Naive B cell (primary cell): ENCODE measurements around the gene SLCO3A1. TPM values are rescaled to one million over a fixed set of nuclear protein-coding genes. Genes with fewer than 3 reads are reported as not detected.

Experiments used
- ATAC-seq, 2 donors: fragments of 150-1000 bp; cut with Tn5 transposase; 2 replicates each; pipeline ENCODE4 v1.10.0; 2021; ENCODE audit warnings: low read depth in 2 of 2, mild to moderate bottlenecking in 2 of 2, moderate library complexity in 2 of 2
- DNase-seq: peaks from one replicate; pipeline ENCODE4 v3.0.0; 2022
- H3K27ac Mint-ChIP-seq, 6 donors: one replicate each; pipeline ENCODE4 v1.8.0; 2020 to 2022; ENCODE audit warnings: mild to moderate bottlenecking in 6 of 6, mixed read lengths in 6 of 6, moderate library complexity in 5 of 6, inconsistent platforms in 2 of 6
- H3K27me3 Mint-ChIP-seq, 3 donors: one replicate each; pipeline ENCODE4 v1.8.0; 2021 to 2022; ENCODE audit warnings: mixed read lengths in 3 of 3, mild to moderate bottlenecking in 1 of 3
- H3K36me3 Mint-ChIP-seq, 2 donors: one replicate each; pipeline ENCODE4 v1.8.0; 2020 to 2022; ENCODE audit warnings: mixed read lengths in 2 of 2, inconsistent platforms in 1 of 2, mild to moderate bottlenecking in 1 of 2
- H3K4me1 Mint-ChIP-seq, 3 donors: one replicate each; pipeline ENCODE4 v1.8.0; 2020 to 2022; ENCODE audit warnings: mixed read lengths in 3 of 3, inconsistent platforms in 1 of 3, mild to moderate bottlenecking in 1 of 3, moderate library complexity in 1 of 3
- H3K4me3 Mint-ChIP-seq, 8 donors: one replicate each; pipeline ENCODE4 v1.8.0; 2020 to 2022; ENCODE audit warnings: mild to moderate bottlenecking in 8 of 8, mixed read lengths in 8 of 8, moderate library complexity in 8 of 8, inconsistent platforms in 2 of 8
- H3K9me3 Mint-ChIP-seq, 7 donors: one replicate each; pipeline ENCODE4 v1.8.0; 2020 to 2022; ENCODE audit warnings: mixed read lengths in 7 of 7, mild to moderate bottlenecking in 5 of 7, inconsistent platforms in 2 of 7, moderate library complexity in 1 of 7
- polyA plus RNA-seq, 6 donors: library from polyadenylated mRNA; unstranded; fragments of 300-500 nt; fragmentation: Illumina TruSeq; gene quantifications; one replicate each; pipeline ENCODE4 v1.2.3, GENCODE V29; 2021; ENCODE audit warnings: low read depth in 6 of 6

Gene SLCO3A1
- polyA plus RNA-seq, 6 donors from 2014 or later = 0.25 to 0.73 (median 0.47) TPM; not detected in 2

DNA sequence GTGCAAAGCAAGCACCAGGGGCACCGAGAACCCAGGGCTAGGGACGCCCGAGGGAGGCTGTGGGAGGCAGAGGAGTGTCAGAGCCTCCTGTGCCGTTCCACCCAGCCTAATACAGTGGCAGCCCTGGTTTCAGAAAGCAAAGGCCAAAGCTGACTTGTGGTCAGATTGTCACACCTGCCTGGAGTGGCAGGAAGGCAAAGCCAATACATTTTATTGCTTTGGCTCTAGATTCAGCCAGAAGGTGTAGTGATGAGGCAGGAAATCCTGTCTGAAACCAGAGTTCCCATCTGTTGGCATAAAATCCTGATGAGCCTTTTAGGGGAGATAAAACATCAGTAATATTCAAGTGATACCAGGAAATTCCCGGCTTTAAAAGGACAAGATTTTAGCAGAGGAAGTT, 168.3 kb downstream of the SLCO3A1 start:
- DNase-seq = no peak
- no peak for ATAC-seq

GRCh38 chr15:92023965-92024364, 170.5 kb downstream of the SLCO3A1 start:
- DNase-seq = no peak
- no peak overlapping the region for H3K4me3 Mint-ChIP-seq
- peaks cover 0 to 9% (median 0%) of the 10 kb centered on the region in 7 donors for H3K9me3 Mint-ChIP-seq
- no peak overlapping the region for H3K27ac Mint-ChIP-seq
- peaks cover 0 to 9% (median 7%) of the 10 kb centered on the region in 3 donors for H3K27me3 Mint-ChIP-seq
- no peak for ATAC-seq
- no peaks in the 10 kb centered on the region for H3K36me3 Mint-ChIP-seq
- no peaks in the 10 kb centered on the region for H3K4me1 Mint-ChIP-seq

More for the DNA sequence above, 168.3 kb downstream of the SLCO3A1 start:
- no peaks in the 10 kb centered on the region for H3K36me3 Mint-ChIP-seq
- H3K4me1 Mint-ChIP-seq = peaks cover 0 to 4% (median 0%) of the 10 kb centered on the region in 3 donors
- H3K9me3 Mint-ChIP-seq = peaks cover 0 to 16% (median 0%) of the 10 kb centered on the region in 7 donors
- H3K27me3 Mint-ChIP-seq = peaks cover 6 to 20% (median 14%) of the 10 kb centered on the region in 3 donors
- no peak overlapping the region for H3K27ac Mint-ChIP-seq
- no peak overlapping the region for H3K4me3 Mint-ChIP-seq

DNA sequence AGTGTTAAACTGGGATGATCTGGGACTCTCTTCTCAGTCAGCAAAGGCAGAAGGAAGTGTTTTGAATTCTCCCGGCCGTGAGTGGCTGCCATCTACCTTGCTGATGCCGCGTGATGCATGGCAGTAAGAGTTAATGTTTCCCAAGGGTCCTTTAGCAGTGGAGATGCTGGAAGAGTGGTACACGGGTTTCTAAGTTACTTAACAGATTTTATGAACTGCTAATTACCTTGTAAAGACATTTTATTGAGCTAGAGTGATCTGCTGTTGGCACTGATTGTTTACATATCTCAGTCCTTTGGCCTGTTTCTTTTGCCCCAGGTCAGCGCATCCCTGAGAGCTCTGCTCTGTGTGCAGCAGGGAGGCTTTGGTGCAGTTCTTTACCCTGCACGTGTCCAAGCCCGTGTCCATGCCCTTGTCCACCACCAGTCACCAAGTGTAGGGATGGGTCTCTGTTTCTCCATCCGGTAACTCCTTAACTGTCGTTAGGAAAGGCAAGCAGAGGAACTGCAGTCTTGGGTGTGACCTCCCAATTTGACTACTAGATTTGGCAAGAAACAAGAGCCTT, 172.3 kb downstream of the SLCO3A1 start:
- H3K4me1 Mint-ChIP-seq = no peaks in the 10 kb centered on the region
- H3K27me3 Mint-ChIP-seq = peaks cover 0 to 13% (median 7%) of the 10 kb centered on the region in 3 donors
- H3K27ac Mint-ChIP-seq = no peak overlapping the region
- no peaks in the 10 kb centered on the region for H3K36me3 Mint-ChIP-seq
- H3K4me3 Mint-ChIP-seq = no peak overlapping the region
- no peak for ATAC-seq
- peaks cover 0 to 9% (median 0%) of the 10 kb centered on the region in 7 donors for H3K9me3 Mint-ChIP-seq
- no peak for DNase-seq

DNA sequence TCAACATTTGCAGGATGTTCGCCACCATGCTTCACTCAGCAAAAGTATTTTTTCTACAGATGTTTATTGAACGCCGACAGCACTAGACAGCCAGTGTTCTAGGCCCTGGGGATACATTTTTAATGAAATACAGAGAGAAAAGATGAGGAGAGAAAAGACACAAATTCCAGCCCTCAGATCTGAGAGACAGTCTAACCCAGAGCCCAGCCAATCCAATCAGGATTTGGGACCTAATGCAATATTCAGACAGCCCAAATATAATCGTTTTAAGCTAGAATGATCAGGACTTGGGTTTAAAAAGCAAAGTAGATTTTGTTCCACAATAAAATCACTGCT, 174.8 kb downstream of the SLCO3A1 start:
- DNase-seq (no peak), ATAC-seq (no peak)
- H3K27ac Mint-ChIP-seq = no peak overlapping the region
- no peaks in the 10 kb centered on the region for H3K4me1 Mint-ChIP-seq
- H3K4me3 Mint-ChIP-seq = no peak overlapping the region
- H3K27me3 Mint-ChIP-seq = peaks cover 0 to 15% (median 2%) of the 10 kb centered on the region in 3 donors
- no peaks in the 10 kb centered on the region for H3K36me3 Mint-ChIP-seq
- peaks cover 0 to 6% (median 0%) of the 10 kb centered on the region in 7 donors for H3K9me3 Mint-ChIP-seq

DNA sequence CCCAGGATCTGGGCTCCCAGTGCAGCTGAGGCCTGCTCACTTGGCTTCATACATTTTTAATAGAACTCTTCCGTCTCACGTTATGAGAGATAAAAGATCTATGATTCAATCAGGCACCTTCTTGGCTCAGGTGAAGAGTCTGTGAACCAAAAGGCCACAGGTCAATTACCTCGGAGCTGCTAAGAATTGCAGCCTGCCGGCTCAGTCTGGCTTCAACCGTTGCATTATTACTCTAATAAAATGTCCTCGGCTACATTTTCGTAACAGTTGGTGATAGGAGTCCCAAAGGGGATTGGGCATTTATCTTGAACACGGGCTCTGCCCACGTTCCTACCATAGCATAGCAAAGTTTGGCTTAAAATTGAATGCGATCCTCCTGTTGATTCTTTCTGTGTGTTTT, 176.3 kb downstream of the SLCO3A1 start:
- Mint-ChIP-seq H3K4me1 (no peaks in the 10 kb centered on the region), H3K9me3 (peaks cover 0 to 6% (median 0%) of the 10 kb centered on the region in 7 donors), H3K27me3 (peaks cover 0 to 17% (median 12%) of the 10 kb centered on the region in 3 donors), H3K4me3 (no peak overlapping the region), H3K36me3 (no peaks in the 10 kb centered on the region), H3K27ac (no peak overlapping the region)
- DNase-seq (no peak), ATAC-seq (no peak)

DNA sequence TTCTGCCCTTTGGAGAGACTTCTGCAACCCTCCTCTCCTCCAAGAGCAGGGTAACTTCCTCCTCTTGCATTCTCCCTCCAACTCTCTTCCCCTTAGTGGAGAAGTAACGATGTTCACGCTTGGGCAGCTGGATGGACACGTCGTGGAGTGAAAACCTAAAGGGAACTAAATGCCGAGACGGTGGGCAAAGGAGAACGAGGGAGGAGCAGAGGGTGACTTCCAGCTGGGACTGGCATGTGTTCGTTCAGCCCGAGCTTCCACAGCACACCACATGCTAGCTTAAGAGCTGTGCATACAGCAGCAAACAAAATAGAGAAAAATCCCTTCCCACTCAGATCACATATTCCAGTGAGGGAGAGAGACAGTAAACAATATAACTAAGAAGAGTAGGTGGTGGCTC, 179.8 kb downstream of the SLCO3A1 start:
- no peak for DNase-seq
- H3K4me1 Mint-ChIP-seq = no peaks in the 10 kb centered on the region
- H3K27ac Mint-ChIP-seq = no peak overlapping the region
- H3K4me3 Mint-ChIP-seq = no peak overlapping the region
- H3K27me3 Mint-ChIP-seq = peaks cover 0 to 12% (median 11%) of the 10 kb centered on the region in 3 donors
- H3K36me3 Mint-ChIP-seq = no peaks in the 10 kb centered on the region
- peaks cover 0 to 7% (median 0%) of the 10 kb centered on the region in 7 donors for H3K9me3 Mint-ChIP-seq
- ATAC-seq = no peak

DNA sequence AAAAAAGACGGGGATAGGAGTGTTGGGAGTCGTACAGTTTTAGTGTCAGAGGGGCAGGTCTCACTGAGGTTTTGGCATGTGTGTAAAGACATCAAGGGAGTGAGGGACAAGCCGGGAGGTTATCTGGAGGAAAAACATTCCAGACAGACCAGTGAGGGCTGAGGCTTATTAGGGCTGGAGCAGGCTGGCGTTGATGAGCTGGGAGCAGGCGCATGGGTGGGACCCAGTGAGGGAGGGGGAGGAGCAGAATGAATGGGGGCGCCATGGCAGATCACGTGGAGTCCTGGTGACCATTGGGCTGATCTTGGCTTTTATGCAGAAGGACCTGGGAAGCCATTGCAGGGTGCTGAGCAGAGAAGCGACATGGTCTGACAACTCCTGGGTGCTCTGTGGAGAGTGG, 180.2 kb downstream of the SLCO3A1 start:
- ATAC-seq = no peak
- Mint-ChIP-seq H3K4me1 (no peaks in the 10 kb centered on the region), H3K9me3 (peaks cover 0 to 11% (median 2%) of the 10 kb centered on the region in 7 donors), H3K27me3 (peaks cover 0 to 12% (median 8%) of the 10 kb centered on the region in 3 donors), H3K36me3 (no peaks in the 10 kb centered on the region), H3K27ac (peak overlapping the region in 1 of 6 donors; percentile 33), H3K4me3 (no peak overlapping the region)
- DNase-seq = no peak

DNA sequence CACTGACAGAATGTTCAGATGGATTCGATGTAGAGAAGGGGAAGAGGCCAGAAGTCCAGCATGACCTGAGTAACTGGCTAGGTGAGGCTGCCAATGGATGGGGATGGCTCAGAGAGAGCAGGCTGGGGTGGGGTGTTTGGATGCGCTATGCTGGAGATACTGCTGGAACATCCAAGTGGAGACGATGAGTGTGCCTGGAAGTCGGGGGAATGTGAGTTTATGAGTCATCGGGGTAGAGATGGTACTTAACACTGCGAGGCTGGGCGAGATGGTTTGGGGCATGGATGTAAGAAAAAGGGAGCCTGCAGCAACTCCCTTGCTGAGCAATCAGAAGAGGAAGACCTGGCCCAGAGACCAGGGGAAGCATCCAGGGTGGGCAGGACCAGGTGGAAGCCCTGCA, 180.7 kb downstream of the SLCO3A1 start:
- H3K9me3 Mint-ChIP-seq = peaks cover 0 to 16% (median 7%) of the 10 kb centered on the region in 7 donors
- H3K27me3 Mint-ChIP-seq = peaks cover 0 to 12% (median 8%) of the 10 kb centered on the region in 3 donors
- H3K36me3 Mint-ChIP-seq = no peaks in the 10 kb centered on the region
- H3K27ac Mint-ChIP-seq = no peak overlapping the region
- ATAC-seq (no peak), DNase-seq (no peak)
- H3K4me3 Mint-ChIP-seq = no peak overlapping the region
- no peaks in the 10 kb centered on the region for H3K4me1 Mint-ChIP-seq

- no peaks in the 10 kb centered on the region for H3K4me1 Mint-ChIP-seq
- no peaks in the 10 kb centered on the region for H3K36me3 Mint-ChIP-seq
Observed at GRCh38 chr15:92035551-92035950, 182.0 kb downstream of the SLCO3A1 start.

GRCh38 chr15:92035961-92036360, 182.5 kb downstream of the SLCO3A1 start:
- Mint-ChIP-seq H3K4me3 (no peak overlapping the region), H3K27ac (no peak overlapping the region), H3K4me1 (no peaks in the 10 kb centered on the region), H3K27me3 (peaks cover 0 to 12% (median 4%) of the 10 kb centered on the region in 3 donors), H3K36me3 (no peaks in the 10 kb centered on the region), H3K9me3 (peaks cover 0 to 24% (median 13%) of the 10 kb centered on the region in 7 donors)
- ATAC-seq = no peak
- no peak for DNase-seq

More at GRCh38 chr15:92035551-92035950, 182.0 kb downstream of the SLCO3A1 start:
- H3K4me3 Mint-ChIP-seq = no peak overlapping the region
- H3K27me3 Mint-ChIP-seq = peaks cover 0 to 12% (median 4%) of the 10 kb centered on the region in 3 donors
- DNase-seq (no peak), ATAC-seq (no peak)
- H3K27ac Mint-ChIP-seq = no peak overlapping the region
- H3K9me3 Mint-ChIP-seq = peaks cover 0 to 24% (median 13%) of the 10 kb centered on the region in 7 donors

DNA sequence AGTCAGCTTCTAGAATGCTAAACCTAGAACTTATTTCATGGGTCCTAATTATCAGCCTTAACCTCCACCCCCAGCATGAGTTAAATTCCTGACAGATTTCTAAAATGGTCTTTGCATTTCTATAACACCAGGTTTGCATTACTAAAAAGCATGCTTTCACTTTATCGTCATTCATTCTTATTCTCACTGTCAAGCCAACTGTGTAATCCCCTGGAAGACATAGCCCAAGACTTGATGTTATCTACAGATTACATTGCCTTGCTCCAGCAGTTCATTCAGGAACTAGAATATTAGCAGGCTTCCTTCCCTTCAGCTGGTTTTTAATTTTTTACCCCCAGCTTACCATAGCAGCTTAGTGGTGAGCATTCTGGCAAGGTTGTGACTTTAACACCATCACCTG, 184.0 kb downstream of the SLCO3A1 start:
- Mint-ChIP-seq H3K27me3 (peaks cover 0 to 12% (median 4%) of the 10 kb centered on the region in 3 donors), H3K4me3 (no peak overlapping the region), H3K27ac (no peak overlapping the region), H3K4me1 (no peaks in the 10 kb centered on the region), H3K9me3 (peaks cover 0 to 24% (median 13%) of the 10 kb centered on the region in 7 donors), H3K36me3 (no peaks in the 10 kb centered on the region)
- ATAC-seq (no peak), DNase-seq (no peak)

GRCh38 chr15:92040350-92040749, 186.8 kb downstream of the SLCO3A1 start:
- ATAC-seq = no peak
- Mint-ChIP-seq H3K9me3 (peaks cover 4 to 24% (median 13%) of the 10 kb centered on the region in 7 donors), H3K27me3 (peaks cover 0 to 13% (median 0%) of the 10 kb centered on the region in 3 donors), H3K4me3 (no peak overlapping the region), H3K27ac (no peak overlapping the region), H3K36me3 (no peaks in the 10 kb centered on the region), H3K4me1 (no peaks in the 10 kb centered on the region)
- no peak for DNase-seq

- H3K27me3 Mint-ChIP-seq = peaks cover 0 to 13% (median 4%) of the 10 kb centered on the region in 3 donors
- no peaks in the 10 kb centered on the region for H3K36me3 Mint-ChIP-seq
- peaks cover 4 to 24% (median 13%) of the 10 kb centered on the region in 7 donors for H3K9me3 Mint-ChIP-seq
- no peak for DNase-seq
- H3K27ac Mint-ChIP-seq = no peak overlapping the region
- no peaks in the 10 kb centered on the region for H3K4me1 Mint-ChIP-seq
- H3K4me3 Mint-ChIP-seq = no peak overlapping the region
- no peak for ATAC-seq
Observed at GRCh38 chr15:92041371-92041770, 187.9 kb downstream of the SLCO3A1 start.

GRCh38 chr15:92043283-92043682, 189.8 kb downstream of the SLCO3A1 start:
- ATAC-seq (no peak), DNase-seq (no peak)
- Mint-ChIP-seq H3K36me3 (no peaks in the 10 kb centered on the region), H3K4me1 (no peaks in the 10 kb centered on the region), H3K27me3 (peaks cover 0 to 13% (median 4%) of the 10 kb centered on the region in 3 donors), H3K4me3 (peak overlapping the region in 1 of 8 donors; percentile 7), H3K9me3 (peaks cover 4 to 18% (median 12%) of the 10 kb centered on the region in 7 donors), H3K27ac (no peak overlapping the region)
